GM06990 (cell line): ENCODE measurements around the gene IRF2BPL.
"Not testable (repeated sequence)": the region's sequence is repeated elsewhere in the genome, so short reads cannot be mapped to it uniquely, and the experiment has no call there.

ENCODE experiments used
- DNase-seq: peaks from one replicate; pipeline ENCODE4 v3.0.0-alpha.2; 2011; ENCODE audit not compliant: insufficient read length; ENCODE audit errors: extremely low read depth
- H3K27me3 ChIP-seq: replicated peaks from 2 replicates; pipeline ENCODE4 v1.6.0; 2011; ENCODE audit warnings: low read length; ENCODE audit not compliant: control insufficient read depth, insufficient read depth
- H3K36me3 ChIP-seq: 2 replicates; pipeline ENCODE4 v1.5.1; 2011; ENCODE audit warnings: low read length; ENCODE audit not compliant: control insufficient read depth, insufficient read depth
- H3K4me3 ChIP-seq: replicated peaks from 2 replicates; pipeline ENCODE4 v1.5.1; 2011; ENCODE audit warnings: low read depth, mild to moderate bottlenecking, control low read depth, low read length
- TF ChIP-seq, protein P1 (sequence below): IDR thresholded peaks from 2 replicates; pipeline ENCODE4 v1.5.1; 2011; ENCODE audit warnings: low read length, control low read depth, mild to moderate bottlenecking, inconsistent platforms; ENCODE audit not compliant: insufficient read depth, poor library complexity, severe bottlenecking

Gene IRF2BPL

DNA sequence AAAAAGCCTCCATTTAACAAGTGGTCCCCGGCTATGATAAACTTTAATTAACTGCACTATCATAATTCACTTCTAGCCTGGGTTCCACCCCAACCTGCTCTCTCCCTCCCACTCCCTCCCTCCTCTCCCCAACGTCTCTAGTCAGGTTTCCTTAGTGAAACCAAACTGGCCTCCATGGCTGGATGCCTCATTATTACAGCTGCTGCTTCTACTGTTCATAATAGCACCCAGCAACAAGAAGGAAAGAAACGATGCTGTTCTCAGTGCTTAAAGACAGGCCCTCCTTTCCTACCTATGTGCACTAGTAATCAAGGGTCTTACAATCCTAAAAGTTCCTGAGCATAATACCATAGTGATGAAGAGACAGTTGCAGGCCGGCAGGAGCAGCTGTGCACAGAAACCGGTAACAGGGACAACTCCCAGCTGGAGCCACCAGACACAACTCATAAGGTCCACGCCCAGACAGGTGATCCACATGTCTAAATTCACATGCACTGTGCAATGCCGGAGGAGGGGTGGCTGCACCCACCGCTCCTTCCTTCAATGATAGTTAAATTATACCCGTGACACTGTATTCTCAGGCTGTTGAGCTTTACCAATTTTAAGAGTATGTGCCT, 6.2 kb downstream of the IRF2BPL start:
- TF ChIP-seq, protein P1, sequence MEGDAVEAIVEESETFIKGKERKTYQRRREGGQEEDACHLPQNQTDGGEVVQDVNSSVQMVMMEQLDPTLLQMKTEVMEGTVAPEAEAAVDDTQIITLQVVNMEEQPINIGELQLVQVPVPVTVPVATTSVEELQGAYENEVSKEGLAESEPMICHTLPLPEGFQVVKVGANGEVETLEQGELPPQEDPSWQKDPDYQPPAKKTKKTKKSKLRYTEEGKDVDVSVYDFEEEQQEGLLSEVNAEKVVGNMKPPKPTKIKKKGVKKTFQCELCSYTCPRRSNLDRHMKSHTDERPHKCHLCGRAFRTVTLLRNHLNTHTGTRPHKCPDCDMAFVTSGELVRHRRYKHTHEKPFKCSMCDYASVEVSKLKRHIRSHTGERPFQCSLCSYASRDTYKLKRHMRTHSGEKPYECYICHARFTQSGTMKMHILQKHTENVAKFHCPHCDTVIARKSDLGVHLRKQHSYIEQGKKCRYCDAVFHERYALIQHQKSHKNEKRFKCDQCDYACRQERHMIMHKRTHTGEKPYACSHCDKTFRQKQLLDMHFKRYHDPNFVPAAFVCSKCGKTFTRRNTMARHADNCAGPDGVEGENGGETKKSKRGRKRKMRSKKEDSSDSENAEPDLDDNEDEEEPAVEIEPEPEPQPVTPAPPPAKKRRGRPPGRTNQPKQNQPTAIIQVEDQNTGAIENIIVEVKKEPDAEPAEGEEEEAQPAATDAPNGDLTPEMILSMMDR = no peak
- DNase-seq = peak; percentile 51
- H3K4me3 ChIP-seq = no peak overlapping the region
- H3K27me3 ChIP-seq = no peaks in the 10 kb centered on the region
- peaks cover 5% of the 10 kb centered on the region for H3K36me3 ChIP-seq

DNA sequence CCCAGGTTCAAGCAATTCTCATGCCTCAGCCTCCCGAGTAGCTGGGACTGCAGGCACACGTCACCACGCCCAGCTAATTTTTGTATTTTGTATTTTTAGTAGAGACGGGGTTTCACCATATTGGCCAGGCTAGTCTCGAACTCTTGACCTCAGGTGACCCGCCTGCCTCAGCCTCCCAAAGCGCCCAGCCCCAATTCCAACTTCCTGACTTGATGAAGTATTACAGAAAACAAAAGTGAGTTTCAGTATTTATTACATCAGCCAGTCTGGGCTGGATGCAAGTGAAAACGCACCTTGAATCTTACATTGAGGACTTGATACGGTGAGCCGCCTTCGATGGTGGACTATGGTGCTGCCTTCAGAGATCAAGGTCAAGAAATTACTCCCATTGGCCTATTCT, 7.1 kb downstream of the IRF2BPL start:
- DNase-seq, H3K4me3 ChIP-seq, H3K36me3 ChIP-seq, H3K27me3 ChIP-seq: not testable (repeated sequence)

DNA sequence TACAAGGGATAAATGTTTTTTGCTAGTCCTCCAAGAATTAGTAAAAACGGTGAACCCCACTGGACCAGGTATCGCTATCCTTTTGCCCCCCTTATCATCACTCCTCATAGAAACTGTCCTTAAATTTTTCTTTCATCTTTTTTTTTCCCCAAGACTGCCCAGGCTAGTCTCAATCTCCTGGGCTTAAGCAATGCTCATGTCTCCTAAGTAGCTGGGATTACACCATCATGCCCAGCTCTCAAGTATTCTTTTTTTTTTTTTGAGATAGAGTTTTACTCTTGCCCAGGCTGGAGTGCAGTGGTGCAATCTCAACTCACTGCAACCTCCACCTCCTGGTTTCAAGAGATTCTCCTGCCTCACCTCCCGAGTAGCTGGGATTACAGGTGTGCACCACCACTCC, 9.7 kb downstream of the IRF2BPL start:
- Histone ChIP-seq H3K36me3 (no peaks in the 10 kb centered on the region), H3K27me3 (no peaks in the 10 kb centered on the region), H3K4me3 (no peak overlapping the region)
- TF ChIP-seq, protein P1 = no peak
- no peak for DNase-seq

DNA sequence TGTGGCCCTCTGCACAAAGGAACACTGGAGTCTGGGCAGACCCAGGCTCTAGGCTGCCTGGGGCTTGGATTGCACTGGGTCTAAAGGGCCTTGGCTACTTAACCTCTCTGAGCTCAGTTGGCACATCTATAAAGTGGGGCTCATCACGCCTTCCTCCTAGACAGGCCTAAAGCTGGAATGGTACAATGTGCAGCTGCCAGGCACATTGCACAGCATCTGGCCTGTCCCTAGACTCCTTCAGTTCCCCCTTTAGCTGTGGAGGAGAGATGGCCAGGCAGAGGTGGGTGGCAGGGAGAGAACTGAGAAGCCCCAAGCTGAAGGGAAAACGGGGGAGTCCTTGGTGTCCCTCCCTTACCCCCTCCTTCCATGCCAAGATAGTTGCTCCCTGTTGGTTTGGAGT, 10.8 kb downstream of the IRF2BPL start:
- H3K36me3 ChIP-seq = no peaks in the 10 kb centered on the region
- no peak overlapping the region for H3K4me3 ChIP-seq
- TF ChIP-seq, protein P1 = no peak
- H3K27me3 ChIP-seq = no peaks in the 10 kb centered on the region
- DNase-seq = no peak

DNA sequence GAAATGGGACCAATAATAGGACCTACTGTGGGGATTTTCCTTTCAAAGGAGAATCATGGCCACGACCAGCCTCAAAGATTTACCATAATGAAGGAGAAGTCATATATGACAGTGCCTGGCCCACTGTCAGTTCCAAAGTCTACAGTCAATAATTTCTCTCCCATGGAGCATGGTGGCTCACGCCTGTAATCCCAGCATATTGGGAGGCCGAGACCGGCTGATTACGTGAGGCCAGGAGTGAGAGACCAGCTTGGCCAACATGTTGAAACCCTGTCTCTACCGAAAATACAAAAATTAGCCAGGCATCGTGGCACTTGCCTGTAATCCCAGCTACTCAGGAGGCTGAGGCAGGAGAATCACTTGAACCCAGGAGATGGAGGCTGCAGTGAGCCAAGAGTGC, 13.8 kb downstream of the IRF2BPL start:
- no peak for DNase-seq
- no peak overlapping the region for H3K4me3 ChIP-seq
- H3K36me3 ChIP-seq = no peaks in the 10 kb centered on the region
- no peaks in the 10 kb centered on the region for H3K27me3 ChIP-seq
- TF ChIP-seq, protein P1 = no peak

DNA sequence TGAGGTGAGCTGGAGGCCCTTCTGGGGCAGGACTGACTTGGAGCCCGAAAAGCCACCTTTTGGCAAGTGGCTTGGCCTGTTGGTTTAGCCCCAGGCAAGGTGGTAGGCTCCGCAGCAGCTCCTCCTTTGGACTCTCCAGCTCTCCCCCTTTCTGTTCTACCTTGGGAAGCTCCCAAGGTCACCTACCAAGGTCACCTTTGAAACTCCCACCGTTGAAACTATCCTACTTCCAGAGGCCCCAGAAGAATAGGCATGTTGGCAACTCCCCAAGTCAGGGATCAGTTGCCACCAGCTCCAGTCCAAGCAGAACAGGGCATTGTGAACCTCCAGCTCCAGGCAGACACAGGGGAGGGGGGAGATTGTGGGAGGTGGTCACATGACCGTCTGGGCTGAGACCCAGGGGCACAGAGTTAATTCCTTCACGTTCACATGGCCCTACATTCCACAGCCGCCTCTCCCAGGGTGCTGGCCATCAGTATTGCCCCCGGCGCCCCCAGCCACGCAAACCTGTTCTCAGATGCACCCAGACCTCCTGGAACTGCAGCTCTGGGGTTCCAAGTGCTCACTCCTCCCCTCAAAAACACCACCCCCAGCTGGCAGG, 14.4 kb downstream of the IRF2BPL start:
- no peak for DNase-seq
- TF ChIP-seq, protein P1 = no peak
- H3K36me3 ChIP-seq = no peaks in the 10 kb centered on the region
- no peak overlapping the region for H3K4me3 ChIP-seq
- H3K27me3 ChIP-seq = no peaks in the 10 kb centered on the region
